ENCODE measurements around the gene PSG4.
"Not testable (repeated sequence)": the region's sequence is repeated elsewhere in the genome, so short reads cannot be mapped to it uniquely, and the experiment has no call there.

Gene PSG4

GRCh38 chr19:43215881-43216280 is 10.4 kb upstream of the PSG4 start:
- H3K4me1 Mint-ChIP-seq, H3K27ac Mint-ChIP-seq, H3K9me3 Mint-ChIP-seq, H3K4me3 Mint-ChIP-seq, DNase-seq, ATAC-seq: not testable (repeated sequence)
- H3K27me3 Mint-ChIP-seq, result peaks cover 11% of the 10 kb centered on the region

- Mint-ChIP-seq H3K4me3 (no peak overlapping the region), H3K9me3 (no peaks in the 10 kb centered on the region), H3K27ac (no peak overlapping the region), H3K4me1 (no peaks in the 10 kb centered on the region), H3K27me3 (peaks cover 42% of the 10 kb centered on the region)
- ATAC-seq, result no peak
- DNase-seq, result no peak
Measured at GRCh38 chr19:43207991-43208390, 2.6 kb upstream of the PSG4 start.

- peaks cover 42% of the 10 kb centered on the region for H3K27me3 Mint-ChIP-seq
- not testable (repeated sequence) for H3K4me1 Mint-ChIP-seq, H3K27ac Mint-ChIP-seq, H3K9me3 Mint-ChIP-seq, H3K4me3 Mint-ChIP-seq, ATAC-seq
- peak; percentile 21 to 38 for DNase-seq
Measured at GRCh38 chr19:43207174-43207573, 1.7 kb upstream of the PSG4 start.

- ATAC-seq, result not testable (repeated sequence)
Measured at GRCh38 chr19:43203611-43204010, 1.8 kb downstream of the PSG4 start.

GRCh38 chr19:43201891-43202290 is 3.5 kb downstream of the PSG4 start:
- not testable (repeated sequence) for H3K27ac Mint-ChIP-seq, H3K4me3 Mint-ChIP-seq

More at GRCh38 chr19:43203611-43204010, 1.8 kb downstream of the PSG4 start:
- not testable (repeated sequence) for H3K9me3 Mint-ChIP-seq, H3K27ac Mint-ChIP-seq, H3K4me3 Mint-ChIP-seq, DNase-seq, H3K4me1 Mint-ChIP-seq
- H3K27me3 Mint-ChIP-seq, result peaks cover 35% of the 10 kb centered on the region

GRCh38 chr19:43201337-43201801 is 4.1 kb downstream of the PSG4 start:
- not testable (repeated sequence) for H3K27ac Mint-ChIP-seq, H3K4me1 Mint-ChIP-seq, ATAC-seq, H3K4me3 Mint-ChIP-seq, DNase-seq, H3K9me3 Mint-ChIP-seq
- H3K27me3 Mint-ChIP-seq, result peaks cover 16% of the 10 kb centered on the region

More at GRCh38 chr19:43201891-43202290, 3.5 kb downstream of the PSG4 start:
- not testable (repeated sequence) for H3K9me3 Mint-ChIP-seq, H3K4me1 Mint-ChIP-seq, DNase-seq, ATAC-seq
- peaks cover 22% of the 10 kb centered on the region for H3K27me3 Mint-ChIP-seq

- H3K9me3 Mint-ChIP-seq, ATAC-seq, H3K4me1 Mint-ChIP-seq, DNase-seq, H3K4me3 Mint-ChIP-seq, H3K27ac Mint-ChIP-seq: not testable (repeated sequence)
- H3K27me3 Mint-ChIP-seq, result peaks cover 30% of the 10 kb centered on the region
Measured at GRCh38 chr19:43198686-43199419, 6.6 kb downstream of the PSG4 start.

- not testable (repeated sequence) for DNase-seq, ATAC-seq, H3K9me3 Mint-ChIP-seq, H3K4me3 Mint-ChIP-seq, H3K4me1 Mint-ChIP-seq
- Mint-ChIP-seq H3K27ac (peak overlapping the region in 1 of 2 donors; percentile 19), H3K27me3 (peaks cover 30% of the 10 kb centered on the region)
Measured at GRCh38 chr19:43197666-43198397, 7.6 kb downstream of the PSG4 start.

- not testable (repeated sequence) for H3K4me3 Mint-ChIP-seq, H3K27ac Mint-ChIP-seq, H3K4me1 Mint-ChIP-seq, H3K9me3 Mint-ChIP-seq, ATAC-seq, DNase-seq
- peaks cover 47% of the 10 kb centered on the region for H3K27me3 Mint-ChIP-seq
Measured at GRCh38 chr19:43194397-43194796, 11.0 kb downstream of the PSG4 start.

- H3K4me1 Mint-ChIP-seq, DNase-seq, H3K9me3 Mint-ChIP-seq, ATAC-seq, H3K4me3 Mint-ChIP-seq, H3K27ac Mint-ChIP-seq: not testable (repeated sequence)
- peaks cover 62% of the 10 kb centered on the region for H3K27me3 Mint-ChIP-seq
Measured at GRCh38 chr19:43192381-43193155, 12.9 kb downstream of the PSG4 start.

GRCh38 chr19:43188092-43188491 is 17.3 kb downstream of the PSG4 start:
- not testable (repeated sequence) for H3K4me1 Mint-ChIP-seq

GRCh38 chr19:43186311-43186935 is 19.0 kb downstream of the PSG4 start, which contains the start of gene PSG5:
Gene PSG5 (minus strand): TSS chr19:43186536. CDS start chr19:43186405, 131 bp downstream.
- H3K27me3 Mint-ChIP-seq, result peaks cover 39% of the 10 kb centered on the region
- ATAC-seq, DNase-seq, H3K4me1 Mint-ChIP-seq, H3K9me3 Mint-ChIP-seq, H3K4me3 Mint-ChIP-seq: not testable (repeated sequence)
- peak within 1 kb of the TSS; percentile 5 to 53 for H3K27ac Mint-ChIP-seq

More at GRCh38 chr19:43188092-43188491, 17.3 kb downstream of the PSG4 start:
- peak overlapping the region in 1 of 2 donors; percentile 30 for H3K27ac Mint-ChIP-seq
- H3K9me3 Mint-ChIP-seq, H3K4me3 Mint-ChIP-seq, ATAC-seq, DNase-seq: not testable (repeated sequence)
- H3K27me3 Mint-ChIP-seq, result peaks cover 48% of the 10 kb centered on the region

GRCh38 chr19:43181869-43182771 is 23.3 kb downstream of the PSG4 start:
- H3K4me1 Mint-ChIP-seq, H3K4me3 Mint-ChIP-seq, H3K9me3 Mint-ChIP-seq, DNase-seq, ATAC-seq, H3K27ac Mint-ChIP-seq: not testable (repeated sequence)
- peaks cover 13% of the 10 kb centered on the region for H3K27me3 Mint-ChIP-seq

- H3K27me3 Mint-ChIP-seq, result peaks cover 30% of the 10 kb centered on the region
- not testable (repeated sequence) for DNase-seq, H3K9me3 Mint-ChIP-seq, ATAC-seq, H3K4me1 Mint-ChIP-seq, H3K4me3 Mint-ChIP-seq, H3K27ac Mint-ChIP-seq
Measured at GRCh38 chr19:43179569-43180147, 25.8 kb downstream of the PSG4 start.

All from stimulated activated naive CD8-positive, alpha-beta T cell treated with anti-CD3 and anti-CD28 coated beads, Interleukin-15, amount 100 ng/mL, for 72 hours (primary cell).